ENCODE results near the gene ANXA1.

Gene ANXA1

DNA sequence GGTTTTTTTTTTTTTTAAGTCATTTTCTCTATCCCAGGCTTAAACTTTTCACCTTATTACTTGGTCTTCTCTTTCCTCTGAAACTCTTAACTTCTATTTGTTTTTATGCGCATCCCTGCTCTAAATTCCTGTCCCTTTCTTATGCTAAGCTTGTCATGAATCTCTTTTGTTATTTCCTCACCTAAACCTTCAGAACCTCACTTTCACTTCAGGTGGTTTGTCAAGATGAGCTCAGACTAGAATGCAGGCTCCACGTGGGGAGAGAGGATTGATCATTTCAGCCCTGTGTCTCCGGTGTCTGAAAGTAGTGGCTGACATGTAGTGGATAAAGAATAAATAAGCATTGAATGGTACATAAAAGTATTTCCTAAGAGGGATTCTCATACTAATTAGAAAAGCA is 63.6 kb downstream of the ANXA1 start:
- no peak for FAIRE-seq

- FAIRE-seq: no peak
Observed at GRCh38 chr9:73216100-73216499, 64.4 kb downstream of the ANXA1 start.

All from islet of Langerhans (tissue), 1 donor.